ENCODE data around the gene HHEX.

The HHEX gene

GRCh38 chr10:92727141-92727540 lies 37.4 kb downstream of the HHEX start:
- no peak overlapping the region for H2AFZ ChIP-seq (ENCODE audit: low read length)
- no peaks in the 10 kb centered on the region for H3F3A ChIP-seq (ENCODE audit: low read depth)
- no peaks in the 10 kb centered on the region for H3K36me3 ChIP-seq (ENCODE audit: insufficient read depth, low read length)
- H3K9ac ChIP-seq (ENCODE audit: low read depth, low read length, poor library complexity, severe bottlenecking) = no peak overlapping the region
- no peak for TF ChIP-seq EZH2phosphoT487 (IDR thresholded peaks at IDR 0.05; ENCODE audit: borderline replicate concordance)
- TF ChIP-seq CTCF (conservative IDR thresholded peaks at IDR 0.05; ENCODE audit: low read length) = no peak
- no peaks in the 10 kb centered on the region for H3K9me3 ChIP-seq (ENCODE audit: insufficient read depth, low read depth, low read length)
- no peaks in the 10 kb centered on the region for H3K4me1 ChIP-seq (ENCODE audit: insufficient read depth, low read length, poor library complexity, severe bottlenecking)
- no peaks in the 10 kb centered on the region for H3K27me3 ChIP-seq (ENCODE audit: insufficient read depth, low read length, poor library complexity, severe bottlenecking)
- no peaks in the 10 kb centered on the region for H3K9me2 ChIP-seq (replicated peaks; ENCODE audit: low read depth, low read length)
- no peaks in the 10 kb centered on the region for H4K20me1 ChIP-seq (ENCODE audit: insufficient read depth, low read length, poor library complexity, severe bottlenecking)
- H3K4me2 ChIP-seq (ENCODE audit: low read depth, low read length, poor library complexity, severe bottlenecking) = no peak overlapping the region
- no peak overlapping the region for H3K4me3 ChIP-seq (ENCODE audit: low read length, poor library complexity, severe bottlenecking)
- H3K79me2 ChIP-seq (ENCODE audit: insufficient read depth, low read length) = no peaks in the 10 kb centered on the region

GRCh38 chr10:92727550-92727949 lies 37.8 kb downstream of the HHEX start:
- Histone ChIP-seq H3K36me3 (ENCODE audit: insufficient read depth, low read length) (no peaks in the 10 kb centered on the region), H3K9me2 (replicated peaks; ENCODE audit: low read depth, low read length) (no peaks in the 10 kb centered on the region), H4K20me1 (ENCODE audit: insufficient read depth, low read length, poor library complexity, severe bottlenecking) (no peaks in the 10 kb centered on the region), H3K79me2 (ENCODE audit: insufficient read depth, low read length) (no peaks in the 10 kb centered on the region), H3K4me3 (ENCODE audit: low read length, poor library complexity, severe bottlenecking) (no peak overlapping the region), H2AFZ (ENCODE audit: low read length) (no peak overlapping the region), H3K4me2 (ENCODE audit: low read depth, low read length, poor library complexity, severe bottlenecking) (no peak overlapping the region), H3K9me3 (ENCODE audit: insufficient read depth, low read depth, low read length) (no peaks in the 10 kb centered on the region), H3K27me3 (ENCODE audit: insufficient read depth, low read length, poor library complexity, severe bottlenecking) (no peaks in the 10 kb centered on the region), H3F3A (ENCODE audit: low read depth) (no peaks in the 10 kb centered on the region), H3K9ac (ENCODE audit: low read depth, low read length, poor library complexity, severe bottlenecking) (no peak overlapping the region), H3K4me1 (ENCODE audit: insufficient read depth, low read length, poor library complexity, severe bottlenecking) (no peaks in the 10 kb centered on the region)
- TF ChIP-seq CTCF (conservative IDR thresholded peaks at IDR 0.05; ENCODE audit: low read length) (no peak), EZH2phosphoT487 (IDR thresholded peaks at IDR 0.05; ENCODE audit: borderline replicate concordance) (no peak)

GRCh38 chr10:92729886-92730285 lies 40.1 kb downstream of the HHEX start:
- TF ChIP-seq CTCF (conservative IDR thresholded peaks at IDR 0.05; ENCODE audit: low read length) = no peak
- TF ChIP-seq EZH2phosphoT487 (IDR thresholded peaks at IDR 0.05; ENCODE audit: borderline replicate concordance) = no peak
- H3K79me2 ChIP-seq (ENCODE audit: insufficient read depth, low read length) = no peaks in the 10 kb centered on the region
- H3K4me2 ChIP-seq (ENCODE audit: low read depth, low read length, poor library complexity, severe bottlenecking) = no peak overlapping the region
- no peaks in the 10 kb centered on the region for H3K36me3 ChIP-seq (ENCODE audit: insufficient read depth, low read length)
- no peak overlapping the region for H2AFZ ChIP-seq (ENCODE audit: low read length)
- no peaks in the 10 kb centered on the region for H4K20me1 ChIP-seq (ENCODE audit: insufficient read depth, low read length, poor library complexity, severe bottlenecking)
- H3K4me3 ChIP-seq (ENCODE audit: low read length, poor library complexity, severe bottlenecking) = no peak overlapping the region
- no peaks in the 10 kb centered on the region for H3K9me3 ChIP-seq (ENCODE audit: insufficient read depth, low read depth, low read length)
- no peaks in the 10 kb centered on the region for H3K27me3 ChIP-seq (ENCODE audit: insufficient read depth, low read length, poor library complexity, severe bottlenecking)
- H3F3A ChIP-seq (ENCODE audit: low read depth) = no peaks in the 10 kb centered on the region
- H3K9me2 ChIP-seq (replicated peaks; ENCODE audit: low read depth, low read length) = no peaks in the 10 kb centered on the region
- no peak overlapping the region for H3K9ac ChIP-seq (ENCODE audit: low read depth, low read length, poor library complexity, severe bottlenecking)
- H3K4me1 ChIP-seq (ENCODE audit: insufficient read depth, low read length, poor library complexity, severe bottlenecking) = no peaks in the 10 kb centered on the region

All from Loucy (cell line).